NK-92 (cell line): ENCODE measurements around the gene RNF32.
"Not testable (repeated sequence)": the region's sequence is repeated elsewhere in the genome, so short reads cannot be mapped to it uniquely, and the experiment has no call there.

Experiments
- DNase-seq: peaks from one replicate; lab custom pipeline; 2025; ENCODE audit not compliant: unreplicated experiment; lab: John Stamatoyannopoulos, UW

RNF32 gene

GRCh38 chr7:156673454-156673853 is 32.9 kb downstream of the RNF32 start:
- DNase-seq, result no peak

- no peak for DNase-seq
Observed at GRCh38 chr7:156673902-156674301, 33.3 kb downstream of the RNF32 start.

- DNase-seq, result no peak
Observed at GRCh38 chr7:156675721-156676120, 35.1 kb downstream of the RNF32 start.

GRCh38 chr7:156676263-156676662 is 35.7 kb downstream of the RNF32 start:
- DNase-seq, result no peak

- DNase-seq, result no peak
Observed at GRCh38 chr7:156677374-156678054, 36.9 kb downstream of the RNF32 start.

GRCh38 chr7:156680281-156680680 is 39.7 kb downstream of the RNF32 start:
- no peak for DNase-seq

- no peak for DNase-seq
Observed at GRCh38 chr7:156682928-156683327, 42.4 kb downstream of the RNF32 start.

GRCh38 chr7:156684251-156684650 is 43.7 kb downstream of the RNF32 start:
- no peak for DNase-seq

- DNase-seq, result no peak
Observed at GRCh38 chr7:156684661-156685060, 44.1 kb downstream of the RNF32 start.

- DNase-seq, result no peak
Observed at GRCh38 chr7:156691764-156692163, 51.2 kb downstream of the RNF32 start.

- DNase-seq, result no peak
Observed at GRCh38 chr7:156692849-156693248, 52.3 kb downstream of the RNF32 start.

GRCh38 chr7:156693627-156694026 is 53.1 kb downstream of the RNF32 start:
- no peak for DNase-seq

GRCh38 chr7:156697283-156697682 is 56.7 kb downstream of the RNF32 start:
- not testable (repeated sequence) for DNase-seq

GRCh38 chr7:156698512-156698911 is 57.9 kb downstream of the RNF32 start:
- DNase-seq, result not testable (repeated sequence)

GRCh38 chr7:156701787-156702186 is 61.2 kb downstream of the RNF32 start:
- not testable (repeated sequence) for DNase-seq

- no peak for DNase-seq
Observed at GRCh38 chr7:156702399-156702798, 61.8 kb downstream of the RNF32 start.

GRCh38 chr7:156703209-156703608 is 62.6 kb downstream of the RNF32 start:
- no peak for DNase-seq

- no peak for DNase-seq
Observed at GRCh38 chr7:156703773-156704482, 63.4 kb downstream of the RNF32 start.

GRCh38 chr7:156722043-156722826 is 81.7 kb downstream of the RNF32 start:
- no peak for DNase-seq

- no peak for DNase-seq
Observed at GRCh38 chr7:156725073-156725472, 84.5 kb downstream of the RNF32 start.

GRCh38 chr7:156725936-156726335 is 85.4 kb downstream of the RNF32 start:
- no peak for DNase-seq
